GM18520 (cell line): ENCODE results near the gene WDR48.

Experiments
- ATAC-seq: cut with Tn5 transposase; IDR thresholded peaks from one replicate; pipeline ENCODE4 v1.9.1; 2021; ENCODE audit not compliant: unreplicated experiment

Gene WDR48

GRCh38 chr3:39101022-39101689 is 49.3 kb downstream of the WDR48 start:
- no peak for ATAC-seq

DNA sequence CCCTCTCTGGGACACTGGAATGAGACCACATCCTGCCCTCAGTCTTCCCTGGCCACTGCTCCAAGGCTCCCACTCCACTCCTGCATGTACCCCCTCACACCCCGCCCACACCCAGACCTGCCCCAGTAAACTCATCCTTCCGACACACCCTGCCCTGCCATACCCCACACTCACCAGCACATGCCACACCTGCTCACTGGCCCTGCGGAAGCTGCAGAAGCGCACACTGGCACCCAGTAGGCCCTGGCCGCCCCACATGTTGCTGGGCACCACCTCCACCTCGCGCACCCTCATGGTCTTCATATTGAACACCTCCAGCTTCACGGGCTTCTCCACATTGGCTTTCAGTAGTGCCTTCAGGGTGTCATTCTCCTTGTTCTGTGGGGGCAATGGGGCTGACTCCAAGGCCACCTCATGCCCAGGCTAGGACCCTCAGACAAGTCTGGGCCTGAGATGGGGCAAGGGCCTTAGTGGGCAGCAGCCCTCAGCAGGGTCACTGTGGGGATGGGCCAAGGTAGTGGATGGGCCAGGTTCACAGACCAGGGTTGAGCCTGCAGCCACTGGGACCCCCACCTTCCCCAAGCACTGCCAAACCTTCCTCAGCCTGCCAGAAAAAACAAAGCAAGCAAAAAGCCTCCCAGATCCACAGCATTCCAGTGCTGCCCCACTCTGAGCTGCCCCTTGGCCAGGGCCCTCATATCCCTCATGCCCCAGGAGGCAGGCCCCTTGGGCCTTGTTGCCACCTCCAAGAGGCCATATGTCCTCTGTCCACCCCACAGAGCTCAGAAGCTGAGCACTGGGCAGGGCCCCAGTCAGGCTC is 50.9 kb downstream of the WDR48 start:
- no peak for ATAC-seq

GRCh38 chr3:39103324-39103693 is 51.5 kb downstream of the WDR48 start:
- ATAC-seq = no peak

DNA sequence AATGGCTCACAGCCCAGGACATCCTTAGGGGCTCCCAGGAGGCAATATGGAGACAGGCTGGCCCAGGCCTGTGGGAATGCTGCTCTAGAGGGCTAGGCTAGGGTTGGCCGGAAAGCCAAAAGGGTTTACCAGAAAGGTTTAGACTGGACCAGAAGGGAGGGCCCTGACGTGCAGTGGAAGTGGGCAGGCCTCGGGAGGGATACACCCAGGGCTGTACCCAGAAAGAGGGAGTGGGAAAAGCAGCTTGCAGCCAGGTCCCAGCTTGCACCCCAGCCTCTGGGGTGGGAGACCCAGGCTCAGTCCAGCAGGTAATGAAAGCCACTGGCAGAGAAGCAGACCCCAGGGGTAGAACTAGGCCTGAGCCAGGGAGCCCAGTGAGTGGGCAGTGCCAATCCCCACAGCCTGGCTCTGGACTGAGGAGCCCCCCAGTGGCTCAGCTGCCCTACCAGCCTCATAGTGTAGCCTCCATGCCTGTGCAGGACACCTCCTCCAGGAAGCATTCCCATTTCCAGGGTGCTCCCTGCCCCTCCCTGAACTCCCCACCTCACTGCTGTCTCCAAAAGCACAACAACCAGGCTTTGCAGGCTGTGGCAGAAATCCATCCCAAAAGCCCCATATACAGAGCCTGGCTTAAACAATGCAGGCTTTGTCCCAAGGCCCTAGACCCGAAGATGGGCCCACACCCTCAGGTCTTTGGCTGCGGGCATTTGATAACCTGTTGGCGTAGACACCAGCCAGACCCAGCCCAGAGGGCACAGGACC is 52.2 kb downstream of the WDR48 start:
- ATAC-seq = no peak

- ATAC-seq = no peak
These were observed 53.3 kb downstream of the WDR48 start for GRCh38 chr3:39104961-39105686.

GRCh38 chr3:39105687-39106063 is 53.9 kb downstream of the WDR48 start:
- no peak for ATAC-seq

DNA sequence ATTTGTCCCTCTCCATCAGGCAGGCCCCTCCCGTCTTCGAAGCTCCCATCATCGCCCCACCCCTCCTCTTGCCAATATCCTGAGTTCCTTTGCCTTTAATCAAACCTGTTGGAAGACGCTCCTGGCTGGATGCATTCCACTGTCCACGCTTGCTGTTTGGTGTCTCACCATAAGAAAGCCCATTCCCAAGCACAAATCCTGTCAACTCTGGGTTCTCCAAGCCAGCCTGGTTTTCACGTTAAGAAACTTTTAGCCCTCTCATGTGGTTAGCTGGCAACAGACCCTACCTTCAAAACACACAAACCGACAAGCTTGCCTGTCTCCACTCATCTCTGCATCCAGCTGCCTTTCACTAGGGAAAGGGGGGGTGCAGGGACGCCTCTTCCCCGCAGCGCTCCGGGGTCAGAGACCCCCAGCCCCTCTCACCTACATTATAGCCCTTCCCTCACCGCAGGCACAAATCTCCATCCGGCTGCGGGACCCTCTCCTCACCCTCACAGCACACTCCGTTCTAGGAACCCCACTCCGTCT is 54.5 kb downstream of the WDR48 start:
- no peak for ATAC-seq

- ATAC-seq = peak; percentile 5
These were observed 55.1 kb downstream of the WDR48 start for GRCh38 chr3:39106851-39107387.

- peak; percentile 56 for ATAC-seq
These were observed 55.8 kb downstream of the WDR48 start, which contains the start of the genes GORASP1 and TTC21A for GRCh38 chr3:39107388-39108199. Gene GORASP1 (minus strand): TSS chr3:39107627. CDS start chr3:39107541, 86 bp downstream. Gene TTC21A (plus strand): TSS chr3:39107680. CDS start chr3:39107838, 158 bp downstream.

DNA sequence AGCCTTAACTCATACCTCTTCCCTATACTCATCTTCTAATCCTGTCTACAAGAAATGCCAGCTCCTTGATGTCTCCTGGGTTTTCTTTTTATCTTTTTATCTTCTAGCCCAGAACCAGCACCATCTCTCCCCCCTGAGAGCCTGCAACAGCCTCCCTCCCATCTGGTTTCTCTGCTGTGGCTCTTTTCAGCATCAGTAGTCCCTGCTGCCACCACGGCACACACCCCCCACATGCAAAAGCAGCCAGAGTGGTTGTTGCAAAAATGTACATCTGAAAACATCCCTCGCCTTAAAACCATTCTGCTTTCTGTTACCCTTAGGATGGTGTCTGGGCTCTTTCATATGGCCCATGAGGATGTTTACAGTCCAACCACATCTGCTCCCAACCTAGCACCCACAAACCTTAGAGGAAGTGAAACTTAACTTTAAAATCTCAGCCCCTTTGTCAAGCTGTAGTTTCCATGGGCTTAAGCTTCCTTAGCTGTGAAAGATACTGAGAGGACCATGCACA is 56.4 kb downstream of the WDR48 start:
- peak; percentile 73 for ATAC-seq

DNA sequence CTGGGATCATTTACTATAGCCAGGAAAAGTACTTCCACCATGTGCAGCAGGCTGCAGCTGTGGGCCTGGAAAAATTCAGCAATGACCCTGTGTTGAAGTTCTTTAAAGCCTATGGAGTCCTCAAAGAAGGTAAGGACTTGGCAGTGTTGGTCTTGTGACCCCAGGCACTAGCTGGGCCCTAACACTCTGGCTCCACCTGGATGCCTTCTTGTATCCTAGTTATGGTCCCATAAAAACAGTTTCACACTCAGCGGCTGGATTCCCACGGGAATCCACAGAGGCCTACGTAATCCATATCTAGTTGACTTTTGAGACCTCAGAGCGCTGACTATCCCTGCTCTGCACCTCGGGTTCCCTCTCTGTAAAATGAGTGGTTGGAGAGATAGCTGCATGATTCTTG is 57.3 kb downstream of the WDR48 start:
- no peak for ATAC-seq

DNA sequence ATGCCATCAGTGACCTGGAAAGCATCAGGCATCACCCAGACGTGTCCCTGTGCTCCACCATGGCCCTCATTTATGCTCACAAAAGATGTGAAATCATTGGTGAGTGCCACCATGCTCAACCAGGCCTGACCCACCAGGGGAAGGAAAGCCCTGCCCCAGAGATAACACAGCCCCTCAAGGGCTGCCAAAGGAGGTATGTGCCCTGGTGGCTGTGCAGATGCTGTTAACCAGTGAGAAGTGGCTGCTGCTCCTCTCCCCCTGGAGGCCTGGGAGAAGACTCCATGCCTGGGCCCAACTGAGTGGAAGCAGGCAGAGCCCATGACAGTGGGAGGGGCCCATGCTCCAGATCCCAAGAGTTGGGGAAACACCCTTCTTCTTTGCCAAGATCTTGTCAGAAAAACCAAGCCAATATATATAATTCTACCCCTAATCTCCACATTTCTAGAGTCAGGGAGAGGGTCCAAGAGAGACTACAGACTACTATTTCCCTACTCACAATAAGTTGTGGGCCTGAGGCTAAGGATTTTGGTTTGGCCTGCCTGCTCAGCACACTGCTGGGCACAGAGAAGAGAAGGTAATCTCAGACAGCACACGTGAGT is 58.3 kb downstream of the WDR48 start:
- ATAC-seq = no peak

DNA sequence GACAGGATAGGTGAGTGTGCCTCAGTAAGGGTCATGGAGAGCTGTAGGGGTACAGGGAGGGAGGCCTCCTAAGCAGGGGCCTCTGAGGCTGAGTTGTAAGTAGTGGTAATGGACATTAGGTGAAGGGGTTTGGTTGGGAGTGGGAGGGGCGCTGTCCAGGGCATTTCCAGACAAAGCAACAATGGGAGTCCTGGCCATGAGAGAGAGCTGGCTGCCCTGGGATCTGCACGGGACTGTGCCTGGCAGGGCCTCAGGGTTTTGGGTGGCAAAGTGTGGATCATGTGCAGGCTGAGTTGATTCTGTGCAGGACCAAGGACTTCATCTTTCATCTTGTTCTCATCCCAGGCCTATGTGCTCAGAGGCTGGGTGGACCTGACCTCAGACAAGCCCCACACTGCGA is 60.3 kb downstream of the WDR48 start:
- no peak for ATAC-seq

DNA sequence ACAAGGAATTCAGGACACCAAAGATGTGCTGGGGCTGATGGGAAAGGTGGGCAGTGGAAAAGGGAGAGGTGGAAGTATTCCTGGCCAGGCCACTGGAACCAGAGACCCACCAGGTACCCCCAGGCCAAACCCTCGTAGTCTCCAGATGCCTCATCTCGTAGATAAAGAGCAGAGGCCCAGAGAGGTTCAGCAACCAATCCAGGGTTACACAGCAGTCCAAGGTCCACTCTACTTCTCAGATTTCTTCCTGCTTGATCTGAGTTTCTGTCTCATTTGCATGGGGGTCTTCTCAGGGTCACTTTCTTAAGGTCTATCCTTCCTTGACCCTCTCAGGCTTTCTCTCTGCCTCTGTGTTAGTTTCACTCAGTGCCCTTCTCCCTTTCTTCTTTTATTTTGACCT is 60.7 kb downstream of the WDR48 start:
- no peak for ATAC-seq

DNA sequence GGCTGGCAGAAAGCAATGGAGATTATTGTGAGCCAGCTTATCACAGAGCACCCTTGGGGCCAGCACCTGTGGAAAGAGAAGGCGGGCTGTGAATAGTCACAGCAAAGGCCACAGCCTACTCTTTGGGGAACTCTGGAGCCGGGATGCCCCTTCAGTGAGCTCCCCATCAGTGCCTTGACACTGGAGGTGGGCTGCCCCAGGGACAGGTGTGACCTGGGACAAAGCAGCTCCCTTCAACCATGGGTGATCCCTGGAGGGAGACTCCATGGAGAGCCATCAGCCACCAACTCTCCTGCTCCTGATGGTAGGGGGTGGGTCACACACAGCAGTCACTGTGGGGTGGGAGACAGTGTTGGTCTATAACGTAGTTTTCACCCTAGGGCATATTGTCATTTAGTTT is 61.5 kb downstream of the WDR48 start:
- ATAC-seq = no peak

DNA sequence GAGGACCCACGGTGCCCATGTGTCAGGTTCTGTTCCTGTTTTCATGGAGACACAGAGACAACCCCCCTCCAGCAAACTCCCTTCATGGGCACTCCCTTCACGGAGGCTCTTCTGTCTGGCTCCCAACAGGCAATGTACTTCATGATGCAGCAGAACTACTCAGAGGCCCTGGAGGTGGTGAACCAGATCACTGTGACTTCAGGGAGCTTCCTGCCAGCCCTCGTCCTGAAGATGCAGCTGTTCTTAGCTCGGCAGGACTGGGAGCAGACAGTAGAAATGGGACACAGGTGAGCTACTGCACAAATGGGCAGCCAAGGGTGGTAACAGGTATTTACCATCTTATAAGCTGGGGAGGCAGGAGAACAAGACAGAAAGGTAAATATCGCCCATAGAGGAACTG is 62.6 kb downstream of the WDR48 start:
- no peak for ATAC-seq

DNA sequence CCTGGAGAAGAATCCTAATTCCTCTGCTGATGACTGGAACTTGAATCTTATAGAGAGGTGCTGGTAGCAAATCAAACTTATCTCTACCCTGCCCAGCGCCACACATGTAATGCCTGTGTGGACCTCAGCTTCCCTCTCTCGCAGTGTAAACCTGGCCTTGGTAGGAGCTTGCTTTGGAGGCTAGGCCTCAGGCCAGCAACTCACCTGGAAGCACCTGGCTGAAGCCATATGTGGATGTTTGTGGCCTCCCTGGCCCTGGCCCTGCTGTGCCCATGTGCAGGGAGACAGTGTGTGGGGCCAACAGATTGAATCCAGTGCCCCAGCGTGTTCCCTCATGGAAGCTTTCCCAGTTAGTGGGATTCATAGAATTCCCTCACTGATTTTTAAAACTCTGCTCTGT is 64.1 kb downstream of the WDR48 start:
- ATAC-seq = no peak

GRCh38 chr3:39118079-39118478 is 66.3 kb downstream of the WDR48 start:
- ATAC-seq = no peak
